Right lobe of liver (tissue), 4 donors: ENCODE measurements around the gene PXYLP1.

Experiments
- CTCF ChIP-seq, 4 donors: fragments of 200-600 bp in 3 of 4; fragments of 450-650 bp in 1 of 4; IDR thresholded peaks; one replicate each; pipeline versions ENCODE4 v1.5.1 to v1.8.0; 2016 to 2022; ENCODE audit warnings: antibody characterized with exemption in 4 of 4, mild to moderate bottlenecking in 2 of 4
- POLR2A ChIP-seq: fragments of 450-650 bp; IDR thresholded peaks from one replicate; pipeline ENCODE4 v1.6.1; 2017; ENCODE audit warnings: antibody characterized with exemption, mild to moderate bottlenecking
- donor health status: DM: no; HTN: no; CAD: no.
- donor health status: DM: no; HTN: no; CAD: no.
- donor health status: DM: no; HTN: yes; CAD: no.

- TF ChIP-seq CTCF (IDR thresholded peaks at IDR 0.05) (no peak), POLR2A (no peak)
Observed at GRCh38 chr3:141228395-141228794, 3.2 kb upstream of the PXYLP1 start.
